CD4-positive, alpha-beta T cell (primary cell): ENCODE data around the gene EFNA1. TPM values are rescaled to one million over a fixed set of nuclear protein-coding genes. Genes with fewer than 3 reads are reported as not detected.

Experiments
- ATAC-seq: fragments of 200-7000 bp; cut with Tn5 transposase; one replicate; pipeline ENCODE4 v1.10.0; 2022; ENCODE audit warnings: mild to moderate bottlenecking; ENCODE audit not compliant: poor library complexity
- CTCF ChIA-PET: fragments of 350-600 bp; sonication (Branson Sonifier 250); formaldehyde crosslinking; loops from one replicate; lab custom pipeline; 2021; ENCODE audit warnings: antibody characterized with exemption, inconsistent platforms; lab: Charles Lee
- POLR2A ChIA-PET: fragments of 350-600 bp; sonication (Branson Sonifier 250); formaldehyde crosslinking; loops from one replicate; lab custom pipeline; 2021; ENCODE audit warnings: antibody characterized with exemption, inconsistent platforms; lab: Charles Lee
- DNase-seq, 14 experiments: peaks; one replicate each; pipeline ENCODE4 v3.0.0-alpha.2; 2013 to 2020; ENCODE audit warnings: mixed read lengths in 2 of 14
- H3K27ac ChIP-seq, 2 donors: one replicate each; pipeline versions ENCODE4 v1.5.1 to v1.7.0; 2013; ENCODE audit warnings: low read length in 2 of 2, low read depth in 1 of 2, mild to moderate bottlenecking in 1 of 2
- H3K27me3 ChIP-seq, 2 experiments: 1 replicate in 1 of 2; 2 replicates in 1 of 2; pipeline versions ENCODE4 v1.6.1 to v1.7.0; 2013; ENCODE audit warnings: low read length in 2 of 2, control low read depth in 1 of 2, mild to moderate bottlenecking in 1 of 2, moderate library complexity in 1 of 2; ENCODE audit not compliant: insufficient read depth in 2 of 2, control insufficient read depth in 1 of 2
- H3K36me3 ChIP-seq: one replicate; pipeline ENCODE4 v1.6.1; 2013; ENCODE audit warnings: low read length, control low read depth; ENCODE audit not compliant: insufficient read depth
- H3K4me1 ChIP-seq: one replicate; pipeline ENCODE4 v1.6.1; 2013; ENCODE audit warnings: low read length, control low read depth; ENCODE audit not compliant: insufficient read depth
- H3K4me3 ChIP-seq: one replicate; pipeline ENCODE4 v1.5.1; 2013; ENCODE audit warnings: mild to moderate bottlenecking, low read length, moderate library complexity
- H3K9me3 ChIP-seq, 2 experiments: 1 replicate in 1 of 2; 2 replicates in 1 of 2; pipeline versions ENCODE4 v1.6.1 to v1.7.0; 2013; ENCODE audit warnings: low read length in 2 of 2, mild to moderate bottlenecking in 2 of 2, control low read depth in 1 of 2, moderate library complexity in 1 of 2; ENCODE audit not compliant: control insufficient read depth in 1 of 2, insufficient read depth in 1 of 2
- H3K27ac Mint-ChIP-seq: one replicate; pipeline ENCODE4 v1.8.0; 2020; ENCODE audit warnings: mixed read lengths
- H3K27me3 Mint-ChIP-seq: one replicate; pipeline ENCODE4 v1.8.0; 2021; ENCODE audit warnings: mixed read lengths
- H3K36me3 Mint-ChIP-seq: one replicate; pipeline ENCODE4 v1.8.0; 2021; ENCODE audit warnings: low read depth, mixed read lengths
- H3K4me1 Mint-ChIP-seq: one replicate; pipeline ENCODE4 v1.8.0; 2021; ENCODE audit warnings: low read depth, mixed read lengths
- H3K4me3 Mint-ChIP-seq: one replicate; pipeline ENCODE4 v1.8.0; 2020; ENCODE audit warnings: mild to moderate bottlenecking, mixed read lengths
- H3K9me3 Mint-ChIP-seq: one replicate; pipeline ENCODE4 v1.8.0; 2020; ENCODE audit warnings: mixed read lengths
- intact Hi-C, 2 experiments: fragments of 100-400 bp; cut with DNase I in 1 of 2; cut with micrococcal nuclease in 1 of 2; formaldehyde crosslinking; loops; one replicate each; pipeline versions ENCODE4 v1.15.1 to v1.9.0; 2023 to 2025; cut with DNase I, micrococcal nuclease
- total RNA-seq, 174 experiments: library from RNA in 2 of 174; stranded (reverse) in 2 of 174; gene quantifications; one replicate each; pipeline ENCODE4 v1.2.3 and lab custom pipeline; 2021 to 2026
- TF ChIP-seq, protein P1 (sequence below): fragments of 200-600 bp; IDR thresholded peaks from one replicate; pipeline ENCODE4 v1.8.0; 2022; ENCODE audit warnings: antibody characterized with exemption, mild to moderate bottlenecking

Gene EFNA1
- total RNA-seq, 2 experiments from 2014 or later, result 4.2 to 5.9 TPM

DNA sequence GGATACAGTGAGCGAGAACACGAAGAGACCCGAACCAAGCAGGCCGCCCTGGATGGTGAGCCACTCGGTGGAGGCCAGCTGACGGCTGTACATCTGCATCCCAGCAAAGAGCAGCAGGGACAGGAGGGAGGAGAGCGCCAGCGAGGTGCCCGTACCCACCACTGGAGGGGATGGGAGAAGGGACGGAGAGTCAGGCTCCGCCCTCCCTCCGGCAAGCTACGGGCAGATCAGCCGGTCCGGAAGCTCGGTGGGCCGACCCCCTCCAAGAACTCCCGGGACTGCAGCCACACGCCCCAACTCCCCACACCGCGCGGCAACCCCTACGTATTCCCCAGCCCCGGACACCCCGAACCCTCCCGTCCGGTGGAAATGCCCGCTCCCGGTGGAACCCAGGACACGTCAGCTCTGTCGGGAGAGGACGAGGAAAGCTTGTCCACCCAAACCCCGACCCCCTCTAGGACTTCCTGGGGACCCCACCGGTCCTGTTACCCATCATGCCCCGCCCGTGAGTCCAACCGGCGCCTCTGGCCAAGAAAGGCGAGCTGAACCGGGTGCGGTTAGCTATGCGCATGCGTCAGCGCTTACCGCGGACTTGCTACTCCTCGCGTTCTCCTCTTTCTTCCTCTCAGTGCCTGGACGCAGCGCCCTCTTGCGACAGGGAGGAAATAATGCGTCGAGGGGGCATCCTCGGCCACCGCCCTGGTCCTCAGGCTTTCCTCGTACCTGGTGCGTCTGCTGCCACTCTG, 45.2 kb downstream of the EFNA1 start, which contains the start of gene KRTCAP2:
TSS of gene KRTCAP2 (minus strand) at position 573 of the 746 bp plus-strand sequence. CDS start at position 493, 80 bp downstream.
- no peaks in the 10 kb centered on the region for H3K27me3 Mint-ChIP-seq
- H3K36me3 Mint-ChIP-seq, result peaks cover 54% of the 10 kb centered on the region
- TF ChIP-seq, protein P1, sequence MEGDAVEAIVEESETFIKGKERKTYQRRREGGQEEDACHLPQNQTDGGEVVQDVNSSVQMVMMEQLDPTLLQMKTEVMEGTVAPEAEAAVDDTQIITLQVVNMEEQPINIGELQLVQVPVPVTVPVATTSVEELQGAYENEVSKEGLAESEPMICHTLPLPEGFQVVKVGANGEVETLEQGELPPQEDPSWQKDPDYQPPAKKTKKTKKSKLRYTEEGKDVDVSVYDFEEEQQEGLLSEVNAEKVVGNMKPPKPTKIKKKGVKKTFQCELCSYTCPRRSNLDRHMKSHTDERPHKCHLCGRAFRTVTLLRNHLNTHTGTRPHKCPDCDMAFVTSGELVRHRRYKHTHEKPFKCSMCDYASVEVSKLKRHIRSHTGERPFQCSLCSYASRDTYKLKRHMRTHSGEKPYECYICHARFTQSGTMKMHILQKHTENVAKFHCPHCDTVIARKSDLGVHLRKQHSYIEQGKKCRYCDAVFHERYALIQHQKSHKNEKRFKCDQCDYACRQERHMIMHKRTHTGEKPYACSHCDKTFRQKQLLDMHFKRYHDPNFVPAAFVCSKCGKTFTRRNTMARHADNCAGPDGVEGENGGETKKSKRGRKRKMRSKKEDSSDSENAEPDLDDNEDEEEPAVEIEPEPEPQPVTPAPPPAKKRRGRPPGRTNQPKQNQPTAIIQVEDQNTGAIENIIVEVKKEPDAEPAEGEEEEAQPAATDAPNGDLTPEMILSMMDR, result peak; percentile 84
- ChIA-PET POLR2A (interaction anchor here (0.6 to 4.4 kb wide), 23 partner anchors 21 to 221 kb away, joined by 3 to 31 read pairs (median 5); partner anchors contain the start of genes ADAM15, CLK2, EFNA3 and SCAMP3), CTCF (interaction anchor here (0.7 to 4.2 kb wide), 21 partner anchors 21 to 693 kb away, joined by 3 to 26 read pairs (median 5); partner anchors contain the start of genes PBXIP1, SYT11 and THBS3)
- peak within 1 kb of the TSS; percentile 77 for H3K4me3 ChIP-seq
- H3K4me1 ChIP-seq, result peaks cover 58% of the 10 kb centered on the region
- no peaks in the 10 kb centered on the region for H3K9me3 Mint-ChIP-seq
- DNase-seq (peak; percentile 90 to 97 (median 92)), ATAC-seq (peak; percentile 80)
- H3K27me3 ChIP-seq, result no peaks in the 10 kb centered on the region
- H3K4me3 Mint-ChIP-seq, result peak within 1 kb of the TSS; percentile 100
- peak within 1 kb of the TSS; percentile 95 for H3K27ac Mint-ChIP-seq
- H3K9me3 ChIP-seq, result no peaks in the 10 kb centered on the region
- H3K36me3 ChIP-seq, result peaks cover 38% of the 10 kb centered on the region
- H3K4me1 Mint-ChIP-seq, result peaks cover 55% of the 10 kb centered on the region
- intact Hi-C loops, result loop anchor here in 1 of 2 experiments (1.0 kb wide), 1 partner anchor 33 kb away; the partner anchor contains the start of gene DPM3
- peak within 1 kb of the TSS; percentile 89 to 91 for H3K27ac ChIP-seq

DNA sequence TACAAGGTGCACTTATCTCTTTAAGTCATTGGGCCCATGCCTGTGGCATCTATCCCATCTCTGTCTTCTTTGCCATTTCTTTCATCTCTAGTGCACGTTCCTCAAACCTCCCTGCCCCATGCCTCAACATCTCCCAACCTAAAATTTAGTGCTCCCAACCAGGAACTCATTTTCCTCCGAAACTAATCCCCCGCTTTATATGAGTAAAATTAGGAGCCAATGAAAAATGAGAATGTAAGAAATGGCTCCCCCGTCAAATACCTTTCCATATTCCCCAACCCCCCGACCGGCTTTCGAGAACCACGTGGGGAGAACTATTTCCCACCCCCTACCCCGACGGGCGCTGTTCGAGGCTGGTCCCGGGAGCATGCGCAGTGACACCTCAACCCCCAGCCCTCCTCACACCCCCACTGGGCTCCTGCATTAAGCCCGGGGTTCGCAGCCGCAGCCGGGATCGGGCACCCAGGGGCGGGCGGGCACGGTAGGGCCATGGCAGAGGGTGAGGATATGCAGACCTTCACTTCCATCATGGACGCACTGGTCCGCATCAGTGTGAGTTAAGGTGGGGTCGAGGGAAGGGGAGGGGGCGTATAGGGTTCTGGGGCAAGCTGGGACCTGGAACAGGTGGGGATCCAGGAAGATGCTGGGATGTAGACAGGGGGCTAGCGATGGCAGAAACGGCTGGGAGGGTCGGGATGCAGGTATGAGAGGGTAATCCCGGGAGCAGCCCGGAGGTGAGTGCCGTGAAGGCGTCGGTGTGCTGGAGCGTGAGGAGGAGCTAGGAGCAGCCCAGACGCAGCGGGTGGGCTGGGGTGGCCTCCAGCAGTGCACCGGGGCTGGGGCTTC, 46.0 kb downstream of the EFNA1 start, which contains the start of gene TRIM46:
TSS of gene TRIM46 (plus strand) at position 372 of the 846 bp plus-strand sequence. CDS start at position 490, 118 bp downstream.
- TF ChIP-seq, protein P1, result peak; percentile 1
- peak in 13 of 14 experiments; percentile 33 to 81 (median 54) for DNase-seq
- Mint-ChIP-seq H3K36me3 (peaks cover 53% of the 10 kb centered on the region), H3K27ac (peak within 1 kb of the TSS; percentile 95), H3K9me3 (no peaks in the 10 kb centered on the region), H3K27me3 (no peaks in the 10 kb centered on the region), H3K4me1 (peaks cover 52% of the 10 kb centered on the region), H3K4me3 (peak within 1 kb of the TSS; percentile 100)
- ATAC-seq, result peak; percentile 12
- peak within 1 kb of the TSS; percentile 89 to 91 for H3K27ac ChIP-seq
- CTCF ChIA-PET, result interaction anchor here (0.7 to 4.4 kb wide), 16 partner anchors 20 to 694 kb away, joined by 3 to 34 read pairs (median 6); partner anchors contain the start of genes PBXIP1 and THBS3
- H3K36me3 ChIP-seq, result peaks cover 42% of the 10 kb centered on the region
- POLR2A ChIA-PET, result interaction anchor here (0.6 to 4.4 kb wide), 19 partner anchors 20 to 222 kb away, joined by 3 to 31 read pairs (median 5); partner anchors contain the start of genes ADAM15, CLK2, EFNA3 and SCAMP3
- H3K4me1 ChIP-seq, result peaks cover 55% of the 10 kb centered on the region
- peak within 1 kb of the TSS; percentile 77 for H3K4me3 ChIP-seq
- H3K27me3 ChIP-seq, result no peaks in the 10 kb centered on the region
- intact Hi-C loops, result loop anchor here in 1 of 2 experiments (1.0 kb wide), 1 partner anchor 33 kb away; the partner anchor contains the start of gene DPM3
- no peaks in the 10 kb centered on the region for H3K9me3 ChIP-seq
